SHP77 (cell line): Measurements from ENCODE around the gene SLC25A48.
A peak's percentile ranks its signal among the peaks of the same experiment; 100 is the strongest.

Experiments
- DNase-seq, 2 experiments: peaks; one replicate each; lab custom pipeline; 2025; lab: John Stamatoyannopoulos, UW

The SLC25A48 gene

DNA sequence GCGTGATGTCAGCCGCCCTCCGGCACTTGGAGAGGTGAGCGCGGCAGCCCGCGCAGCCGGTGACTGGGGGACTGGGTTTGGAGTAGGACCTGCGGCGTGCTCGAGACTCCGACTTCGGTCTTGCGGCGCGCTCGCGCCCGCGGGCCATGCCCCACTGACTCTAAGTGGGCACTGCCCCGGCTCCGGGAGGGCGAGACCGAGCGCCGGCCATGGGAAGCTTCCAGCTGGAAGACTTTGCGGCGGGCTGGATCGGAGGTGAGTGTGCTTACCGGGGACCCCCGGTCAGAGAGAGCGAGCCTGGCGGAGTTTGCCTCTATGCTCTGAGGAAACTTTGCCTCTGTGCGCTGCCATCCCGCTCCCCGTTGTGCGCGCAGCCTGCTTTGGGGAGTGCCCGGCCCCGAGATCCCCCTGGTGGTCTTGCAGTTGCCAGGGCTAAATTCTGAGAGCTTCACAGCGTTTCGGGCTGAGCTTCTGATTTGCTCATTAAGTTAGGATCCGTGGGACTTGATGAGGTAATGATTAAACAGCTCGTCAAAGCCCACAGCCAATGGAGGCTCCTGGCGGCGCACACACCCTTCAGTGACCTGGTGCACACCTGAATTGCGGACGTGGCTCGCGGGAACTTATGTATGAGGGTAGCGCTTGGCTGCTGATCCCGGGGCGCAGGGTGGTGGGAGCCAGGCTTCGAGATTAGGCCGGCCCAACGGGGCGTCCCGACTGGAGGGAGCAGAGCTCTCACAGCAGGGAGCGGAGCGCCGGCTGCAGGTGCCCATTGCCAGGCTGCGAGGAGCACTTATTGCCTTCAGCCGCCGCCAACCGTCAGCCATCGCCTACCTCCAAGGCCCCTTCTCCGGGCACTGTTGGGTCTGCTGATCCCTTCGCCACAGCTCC, at the start of gene SLC25A48:
Gene SLC25A48, plus strand, starts transcription at position 25 of the 891 bp plus-strand sequence. Its CDS starts 185 bp downstream, at position 210.
- no peak for DNase-seq

DNA sequence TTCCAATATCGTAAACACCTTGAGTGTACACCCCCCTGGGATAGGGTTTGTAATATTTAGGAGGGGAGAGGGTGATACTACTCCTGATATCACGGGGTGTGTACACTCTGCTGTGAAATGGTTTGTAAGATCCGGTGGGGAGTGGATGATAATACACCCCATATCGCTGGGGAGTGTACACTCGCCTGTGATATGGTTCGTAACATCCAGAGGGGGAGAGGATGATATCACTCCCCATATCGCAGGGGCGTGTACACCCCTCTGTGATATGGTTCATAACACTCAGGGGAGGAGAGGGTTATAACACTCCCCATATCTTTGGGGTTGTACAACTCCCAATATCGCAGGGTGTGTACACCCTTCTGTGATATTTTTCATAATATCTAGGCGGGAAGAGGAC, 33.8 kb upstream of the SLC25A48 start:
- DNase-seq, result no peak

DNA sequence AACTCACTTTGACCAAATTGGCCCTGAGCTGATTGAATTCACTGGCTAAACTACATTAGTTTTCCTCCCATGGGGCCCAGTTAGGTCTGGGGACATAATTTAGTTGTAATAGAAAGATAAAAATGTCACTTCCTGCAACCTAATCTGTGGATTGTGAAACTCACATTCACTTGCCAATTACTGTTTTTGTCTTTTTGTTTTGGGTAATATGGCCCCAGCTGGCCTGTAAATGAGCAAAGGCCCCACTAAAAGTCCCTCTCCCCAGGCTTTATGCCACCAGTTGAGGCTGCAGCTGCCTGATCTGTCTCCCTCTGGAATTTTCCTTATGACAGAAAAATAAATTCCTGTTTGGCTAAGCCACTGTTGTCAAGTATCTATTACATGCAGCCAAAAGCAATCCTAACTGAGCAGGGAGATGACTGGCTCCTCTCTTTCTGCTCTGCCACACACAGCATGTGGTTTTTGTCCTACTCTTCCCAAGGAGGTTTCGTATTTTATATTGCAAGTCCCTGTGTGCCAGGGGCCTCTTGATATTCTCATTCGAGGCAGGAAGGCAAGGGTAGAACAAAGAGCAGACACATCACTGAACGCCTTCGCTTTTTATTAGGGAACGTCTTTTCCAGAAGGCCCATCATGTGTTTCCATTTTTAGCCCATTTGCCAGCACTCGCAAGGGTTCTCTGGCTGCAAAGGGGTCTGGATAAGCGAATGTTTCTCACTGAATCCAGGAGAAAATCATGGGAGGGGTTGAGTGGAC, 24.1 kb upstream of the SLC25A48 start:
- no peak for DNase-seq

GRCh38 chr5:135811007-135811406, 23.5 kb upstream of the SLC25A48 start:
- no peak for DNase-seq

DNA sequence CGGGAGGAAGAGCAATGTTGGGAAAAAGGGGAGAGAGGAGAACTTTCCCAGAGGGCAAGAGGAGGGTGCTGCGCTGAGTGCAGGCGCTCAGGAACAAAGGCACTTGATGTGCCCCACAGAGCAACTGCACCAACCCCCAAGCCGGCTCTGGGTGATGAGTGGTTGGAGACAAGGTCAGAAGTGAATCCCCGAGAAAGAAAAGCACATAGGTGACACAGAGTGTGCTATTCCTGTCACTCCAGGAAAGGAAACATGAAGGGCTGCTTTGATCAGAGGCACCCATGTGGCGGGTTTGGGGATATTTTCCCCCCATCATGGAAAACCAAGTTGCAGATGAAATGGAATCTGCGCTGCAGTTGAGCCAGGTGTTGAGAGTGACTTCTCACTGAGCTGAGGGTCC, 20.7 kb upstream of the SLC25A48 start:
- DNase-seq, result no peak

- no peak for DNase-seq
Measured at GRCh38 chr5:135814316-135814715, 20.1 kb upstream of the SLC25A48 start.

- no peak for DNase-seq
Measured at GRCh38 chr5:135814812-135815211, 19.7 kb upstream of the SLC25A48 start.

GRCh38 chr5:135821061-135821801, 13.2 kb upstream of the SLC25A48 start:
- DNase-seq, result peak in 1 of 2 experiments; percentile 27

DNA sequence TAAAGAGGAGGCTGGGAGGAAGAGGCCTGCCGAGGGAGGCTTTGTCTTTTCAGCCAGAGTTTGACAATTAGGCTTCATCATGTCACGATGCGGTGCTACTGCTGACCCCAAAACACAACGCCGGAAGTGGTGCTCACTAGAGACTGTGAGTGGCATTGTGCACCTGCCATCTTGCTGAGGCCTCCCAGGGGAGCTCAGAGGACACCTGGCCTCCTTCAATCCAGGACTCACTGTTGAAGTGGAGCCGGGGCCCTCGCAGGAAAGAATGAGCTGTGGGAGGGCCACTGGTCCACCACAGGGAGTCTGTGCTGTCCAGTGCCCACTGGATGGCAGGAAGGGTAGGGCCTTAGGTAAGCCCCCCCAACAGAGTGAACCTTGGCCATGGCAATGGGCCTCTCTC, 12.7 kb upstream of the SLC25A48 start:
- peak in 1 of 2 experiments; percentile 12 for DNase-seq

GRCh38 chr5:135822286-135822685, 12.2 kb upstream of the SLC25A48 start:
- no peak for DNase-seq

DNA sequence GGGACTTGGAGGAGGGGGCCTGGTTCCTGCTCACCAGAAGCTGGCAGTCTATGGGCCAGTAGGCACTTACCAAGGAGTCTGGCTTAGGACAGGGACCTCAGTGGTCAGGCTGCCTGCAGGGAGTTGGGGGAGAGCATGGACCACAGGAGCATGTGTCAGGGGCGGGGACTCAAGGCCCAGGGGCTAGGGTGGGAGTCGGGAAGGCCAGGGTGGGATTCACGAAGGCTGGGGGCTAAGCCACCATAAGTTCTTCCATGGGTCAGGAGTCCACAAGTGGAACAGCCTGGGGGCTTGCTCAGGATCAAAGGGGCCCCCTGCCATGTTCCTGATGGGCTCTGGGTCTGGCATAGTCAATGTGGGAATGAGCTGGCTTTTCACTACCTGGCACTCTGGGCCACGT, 11.5 kb upstream of the SLC25A48 start:
- DNase-seq, result no peak

- DNase-seq, result no peak
Measured at GRCh38 chr5:135823881-135824280, 10.6 kb upstream of the SLC25A48 start.

- no peak for DNase-seq
Measured at GRCh38 chr5:135824541-135825041, 9.9 kb upstream of the SLC25A48 start.

- DNase-seq, result no peak
Measured at GRCh38 chr5:135825373-135826220, 8.9 kb upstream of the SLC25A48 start.

DNA sequence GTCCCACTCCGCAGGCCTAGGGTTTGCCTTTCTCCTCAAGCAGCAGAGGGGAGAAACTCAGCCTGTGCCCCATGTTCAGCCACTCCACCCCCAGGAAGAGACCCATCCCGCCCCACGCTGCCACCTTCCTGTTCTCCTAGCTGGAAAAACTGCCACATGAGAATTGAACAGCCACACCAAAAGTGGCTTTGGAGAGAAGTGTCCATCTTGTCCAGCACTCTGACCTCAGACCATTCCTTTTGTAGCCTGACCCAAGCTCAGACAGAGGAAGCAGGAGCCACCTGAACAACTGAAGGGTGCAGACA, 8.3 kb upstream of the SLC25A48 start:
- DNase-seq, result no peak

DNA sequence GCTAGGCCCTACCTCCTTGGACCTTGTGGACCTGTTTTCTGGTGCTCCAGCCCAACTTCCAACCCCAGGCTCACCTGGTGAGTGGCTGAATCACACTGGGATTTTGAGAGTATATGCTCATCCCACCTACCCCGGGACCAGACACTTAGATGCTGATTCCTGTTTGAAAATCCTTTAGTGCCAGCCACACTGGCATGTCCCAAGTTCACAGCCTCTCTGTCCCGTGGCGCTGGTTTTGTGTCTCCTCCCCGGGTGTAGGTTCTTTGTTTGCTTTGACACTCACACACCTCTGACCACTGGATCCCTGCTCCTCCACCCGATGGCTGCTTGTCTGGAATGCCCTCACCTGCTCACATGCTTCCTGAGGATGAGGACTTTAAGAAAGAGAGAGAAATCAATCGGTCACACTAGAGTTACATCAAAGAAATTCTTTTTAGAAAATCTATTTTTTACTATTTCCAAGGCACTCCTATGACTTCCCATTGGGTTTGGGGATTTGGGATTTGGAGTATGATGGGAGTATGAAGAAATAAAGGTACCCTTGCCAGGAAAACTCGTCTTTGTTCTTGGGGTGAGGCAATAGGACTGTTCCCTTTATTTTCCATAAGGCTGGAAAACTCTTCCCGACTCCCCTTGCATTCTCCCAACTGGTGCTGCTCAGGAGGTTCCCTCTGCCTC, 7.3 kb upstream of the SLC25A48 start:
- no peak for DNase-seq

DNA sequence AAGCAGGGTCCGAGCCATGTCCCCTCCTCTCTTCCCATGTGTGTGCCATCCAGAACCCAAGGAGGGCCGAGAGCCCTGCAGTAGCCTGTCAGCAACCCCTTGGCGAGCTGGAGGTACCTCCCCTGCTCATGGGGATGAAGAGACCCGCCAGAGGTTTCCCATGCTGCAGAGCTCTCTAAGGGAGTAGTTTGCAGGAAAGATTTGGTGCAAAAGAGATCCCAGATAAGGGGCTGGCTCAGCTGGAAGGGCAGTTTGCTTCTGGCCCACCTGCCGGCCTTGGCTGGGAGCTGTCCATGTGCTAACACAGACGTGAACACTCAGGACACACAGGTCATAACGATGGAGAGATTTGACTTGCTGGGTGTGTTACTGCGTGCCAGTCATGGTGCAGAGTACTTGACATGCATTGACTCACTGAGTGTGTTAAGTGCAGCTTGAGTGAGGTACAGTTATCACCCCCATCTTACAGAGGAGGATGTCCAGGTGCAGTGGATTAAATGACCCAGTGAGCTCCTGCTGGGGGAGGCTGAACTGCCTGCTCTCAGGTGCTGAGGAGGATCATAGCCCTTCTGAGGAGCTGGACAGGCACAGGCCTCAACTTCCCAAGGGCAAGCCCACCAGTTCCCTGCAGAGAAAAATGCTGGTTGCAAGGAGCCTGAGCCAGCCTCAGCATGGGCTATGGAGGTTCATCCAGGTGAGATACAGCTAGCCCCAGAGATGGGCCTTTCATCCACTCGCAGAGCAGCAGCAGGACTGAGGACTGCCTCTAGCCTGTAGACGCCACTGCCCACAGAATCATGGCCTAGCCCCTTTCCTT, 6.3 kb upstream of the SLC25A48 start:
- no peak for DNase-seq

- DNase-seq, result no peak
Measured at GRCh38 chr5:135828782-135829127, 5.7 kb upstream of the SLC25A48 start.

DNA sequence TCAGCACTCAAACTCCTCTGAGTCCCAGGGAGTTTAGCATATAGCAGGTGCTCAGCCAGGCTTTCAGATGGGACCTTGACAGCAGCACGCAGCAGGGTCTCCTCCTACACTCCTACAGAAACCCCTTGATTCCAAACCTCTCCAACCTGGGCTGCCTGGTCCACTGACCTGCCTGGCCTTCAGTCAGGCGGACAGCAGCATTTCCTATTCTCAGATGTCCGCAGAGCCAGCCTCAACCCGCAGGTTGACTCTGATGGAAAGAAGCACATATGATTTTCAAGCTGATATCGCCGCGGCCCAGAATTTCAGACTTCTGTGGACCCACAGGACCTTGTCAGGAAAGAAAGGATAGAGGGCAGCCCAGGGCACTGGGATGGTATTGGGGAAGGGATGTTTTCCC, 5.3 kb upstream of the SLC25A48 start:
- DNase-seq, result no peak
